SIG-M5 treated with dmso at 0.1 percent for 504 hours (cell line): Measurements from ENCODE around the gene RIPPLY3.

Experiments
- DNase-seq: peaks from one replicate; lab custom pipeline; 2025; ENCODE audit not compliant: unreplicated experiment; lab: John Stamatoyannopoulos, UW

RIPPLY3 gene, protein sequence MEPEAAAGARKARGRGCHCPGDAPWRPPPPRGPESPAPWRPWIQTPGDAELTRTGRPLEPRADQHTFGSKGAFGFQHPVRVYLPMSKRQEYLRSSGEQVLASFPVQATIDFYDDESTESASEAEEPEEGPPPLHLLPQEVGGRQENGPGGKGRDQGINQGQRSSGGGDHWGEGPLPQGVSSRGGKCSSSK

DNA sequence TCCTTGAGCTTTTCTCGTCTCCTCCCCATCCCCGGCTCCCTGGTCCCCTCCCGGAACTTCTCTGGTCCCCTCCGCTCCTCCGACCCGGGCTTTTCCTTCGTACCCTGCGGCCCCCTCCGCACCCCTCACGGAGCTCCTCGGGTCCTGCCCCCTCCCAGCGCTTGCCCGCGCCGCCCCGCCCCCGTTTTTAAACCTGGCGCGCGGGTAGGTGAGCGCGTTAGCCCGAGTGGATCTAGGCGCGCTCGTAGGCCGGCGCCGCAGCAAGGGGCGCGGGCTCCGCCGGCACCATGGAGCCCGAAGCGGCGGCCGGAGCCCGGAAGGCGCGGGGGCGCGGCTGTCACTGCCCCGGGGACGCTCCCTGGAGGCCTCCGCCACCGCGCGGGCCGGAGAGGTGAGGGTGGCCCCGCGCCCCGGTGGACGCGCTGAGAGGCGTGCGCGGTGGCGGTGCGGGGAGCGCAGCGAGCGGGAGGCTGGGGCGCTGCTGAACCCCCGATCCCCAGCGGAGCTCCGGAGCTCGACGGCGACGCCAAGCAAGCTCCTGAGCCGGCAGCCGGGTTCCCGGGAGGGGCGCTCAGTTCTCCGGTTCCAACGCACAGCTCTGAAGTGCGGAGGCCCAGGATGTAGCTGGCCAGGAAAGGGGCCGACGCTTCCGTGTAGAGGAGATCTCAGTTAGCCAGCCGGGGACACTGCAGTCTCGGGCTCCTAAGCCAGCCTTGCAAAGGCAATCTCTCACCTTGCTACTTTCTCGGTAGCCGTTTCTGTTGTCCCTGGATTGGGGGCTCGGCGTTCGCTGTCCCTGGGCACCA lies at the start of gene RIPPLY3:
Gene RIPPLY3, plus strand, starts transcription at position 217 of the 806 bp plus-strand sequence. Its CDS starts 71 bp downstream, at position 288.
- no peak for DNase-seq

DNA sequence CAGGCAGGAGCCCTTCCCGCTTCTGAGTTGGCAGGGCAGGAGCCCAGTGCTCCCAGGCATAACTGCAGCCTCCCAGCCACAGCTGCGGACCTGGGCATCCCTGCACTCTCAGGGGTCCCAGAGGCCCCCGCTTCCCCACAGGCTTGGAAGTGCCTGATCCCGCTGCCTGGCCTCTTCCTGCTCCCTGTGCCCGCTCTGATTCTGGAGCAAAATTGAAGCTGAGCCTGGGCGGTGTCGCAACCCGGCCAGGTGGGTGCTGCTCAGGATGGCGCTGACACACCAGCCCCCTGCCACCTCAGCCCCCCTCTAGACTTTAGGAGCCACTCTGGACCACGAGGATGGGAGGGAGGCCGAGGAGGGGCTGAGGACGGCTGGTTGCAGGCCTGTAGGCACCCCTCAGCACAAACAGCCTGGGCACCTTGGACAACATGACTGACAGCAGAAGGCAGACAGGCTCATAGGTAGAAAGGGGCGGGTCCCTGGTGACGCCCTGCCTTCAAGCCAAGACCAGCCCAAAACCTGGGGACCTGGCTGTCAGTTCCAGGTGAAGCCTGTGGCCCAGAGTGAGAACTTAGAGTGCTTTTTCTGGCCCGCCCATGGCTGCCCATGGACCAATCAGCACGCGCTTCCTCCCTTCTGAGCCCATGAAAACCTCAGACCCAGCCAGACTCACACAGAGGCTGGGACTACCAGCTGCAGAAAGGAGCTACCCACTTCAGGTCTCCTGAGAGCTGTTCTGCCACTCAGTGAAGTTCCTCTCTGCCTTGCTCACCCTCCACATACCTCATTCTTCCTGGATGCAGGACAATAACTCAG lies 47.3 kb upstream of the RIPPLY3 start:
- DNase-seq = no peak

DNA sequence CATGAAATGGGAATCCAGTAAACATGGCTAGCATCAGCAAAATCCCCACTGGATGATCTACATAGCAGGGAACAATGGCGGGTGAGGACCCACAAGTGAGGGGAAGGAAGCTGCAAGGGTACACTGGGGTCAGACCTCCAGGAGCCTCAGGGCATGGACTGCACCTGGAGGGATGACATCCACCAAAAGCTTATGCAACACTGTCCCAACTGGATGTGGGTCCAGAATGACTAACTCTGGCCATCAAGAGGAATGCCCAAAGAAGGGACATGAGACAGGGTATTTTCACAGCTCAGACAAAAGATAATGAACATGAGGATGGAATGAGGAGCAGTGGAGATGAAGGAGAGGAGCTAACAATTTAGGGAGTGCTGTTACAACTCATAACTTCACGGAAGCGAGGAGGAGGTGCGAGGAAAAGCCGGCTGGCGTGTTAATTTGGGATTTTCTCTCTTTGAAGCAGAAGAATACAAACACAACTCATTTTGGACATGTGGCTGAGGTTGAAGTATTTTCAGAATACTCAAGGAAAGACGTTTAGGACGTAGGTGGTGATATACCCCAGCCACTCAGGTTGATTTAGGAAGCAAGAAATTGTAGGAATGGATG lies 45.7 kb upstream of the RIPPLY3 start:
- no peak for DNase-seq

DNA sequence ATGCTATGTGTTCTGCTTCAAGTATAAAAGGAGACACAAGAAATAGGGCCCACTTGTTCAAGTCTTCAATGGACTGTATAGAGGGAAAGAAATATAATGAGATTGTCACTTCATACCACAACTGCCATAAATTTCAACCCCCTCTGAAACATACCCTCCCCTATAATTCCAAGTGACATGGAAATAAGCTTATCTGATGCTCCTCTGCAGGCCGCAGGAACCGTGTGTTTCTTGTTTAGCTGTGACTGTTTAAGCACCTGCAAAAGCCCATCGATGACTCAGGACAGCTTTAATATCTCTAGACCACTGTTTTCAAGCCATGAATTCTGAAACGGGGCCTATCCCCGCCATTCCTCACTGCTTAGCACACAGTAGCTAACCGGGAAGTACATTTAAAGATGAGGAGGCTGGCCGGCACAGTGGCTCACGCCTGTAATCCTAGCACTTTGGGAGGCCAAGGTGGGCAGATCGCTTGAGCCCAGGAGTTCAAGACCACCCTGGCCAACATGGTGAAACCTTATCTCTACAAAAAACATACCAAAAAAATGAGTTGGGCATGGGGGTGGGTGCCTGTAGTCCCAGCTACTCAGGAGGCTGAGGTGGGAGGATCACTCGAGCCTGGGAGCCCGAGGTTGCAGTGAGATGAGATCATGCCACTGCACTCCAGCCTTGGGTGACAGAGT lies 44.3 kb upstream of the RIPPLY3 start:
- no peak for DNase-seq

DNA sequence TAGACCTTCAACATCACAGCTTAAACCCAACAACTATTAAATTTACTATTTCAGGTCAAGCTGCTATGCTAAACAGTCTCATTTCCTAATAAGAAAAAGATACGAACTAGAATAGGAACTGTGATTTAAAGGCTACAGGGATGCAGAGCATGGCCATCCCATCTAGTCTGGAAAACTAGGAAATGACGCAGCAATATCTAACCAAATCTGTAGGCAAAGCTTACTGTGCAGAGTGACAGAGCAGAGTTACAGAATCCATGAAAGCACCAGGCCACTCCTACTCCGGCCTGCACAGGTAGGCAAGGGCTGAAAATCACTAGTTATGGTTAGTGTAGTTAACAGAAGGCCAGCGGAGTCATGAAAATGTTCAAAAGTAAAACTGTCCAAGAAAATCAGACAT lies 42.1 kb upstream of the RIPPLY3 start:
- DNase-seq = no peak

DNA sequence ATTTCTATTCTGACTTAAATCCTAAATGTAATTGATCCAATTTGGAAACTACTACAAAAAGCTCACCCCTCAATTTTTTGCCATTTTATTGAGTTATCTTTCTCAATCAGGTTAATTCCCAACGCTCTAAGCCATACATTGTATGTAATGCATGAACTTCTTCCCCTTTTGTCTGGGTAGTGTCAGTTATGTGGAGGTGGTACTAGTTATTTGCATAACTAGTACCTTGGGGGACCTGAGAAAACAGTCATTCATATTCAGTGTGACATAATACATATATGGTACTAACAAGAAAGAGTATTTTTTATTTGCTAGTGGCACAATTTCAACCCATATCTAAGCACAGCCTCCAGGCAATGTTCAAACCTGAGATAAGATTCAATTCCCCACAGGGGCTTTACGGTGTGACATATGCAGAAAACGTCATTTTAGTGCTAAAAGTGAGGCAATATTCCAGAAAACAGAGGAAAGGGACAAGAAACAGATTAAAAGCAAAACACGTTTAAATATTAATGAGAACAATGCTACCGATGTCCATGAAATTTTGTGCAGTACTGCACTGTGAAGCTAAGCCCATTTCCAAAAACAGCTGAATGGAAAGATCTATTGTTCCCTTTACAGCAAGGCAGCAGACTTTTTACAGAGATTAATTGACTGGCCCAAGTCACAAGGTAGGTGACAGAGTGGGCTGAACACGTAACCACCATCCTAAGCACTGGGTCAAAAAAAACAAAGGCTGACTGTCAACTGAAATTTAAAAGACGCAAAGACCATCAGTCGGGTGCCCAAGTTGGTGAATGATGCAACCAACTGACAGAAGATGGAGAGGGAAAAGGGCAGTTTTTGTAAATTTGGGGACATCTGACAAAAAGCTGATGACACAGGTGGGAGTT lies 41.4 kb upstream of the RIPPLY3 start:
- no peak for DNase-seq

DNA sequence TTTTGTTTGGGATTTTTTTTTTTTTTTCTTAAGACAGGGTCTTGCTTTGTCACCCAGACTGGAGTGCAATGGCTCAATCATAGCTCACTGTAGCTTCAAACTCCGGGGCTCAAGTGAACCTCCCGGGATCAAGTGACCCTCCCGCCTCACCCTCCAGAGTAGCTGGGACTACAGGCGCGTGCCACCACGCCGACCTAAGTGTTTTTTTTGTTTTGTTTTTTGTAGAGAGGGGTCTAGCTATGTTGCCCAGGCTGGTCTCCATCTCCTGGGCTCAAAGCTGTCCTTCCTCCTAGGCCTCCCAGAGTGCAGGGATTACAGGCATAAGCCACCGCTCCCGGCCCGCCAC lies 40.8 kb upstream of the RIPPLY3 start:
- no peak for DNase-seq

DNA sequence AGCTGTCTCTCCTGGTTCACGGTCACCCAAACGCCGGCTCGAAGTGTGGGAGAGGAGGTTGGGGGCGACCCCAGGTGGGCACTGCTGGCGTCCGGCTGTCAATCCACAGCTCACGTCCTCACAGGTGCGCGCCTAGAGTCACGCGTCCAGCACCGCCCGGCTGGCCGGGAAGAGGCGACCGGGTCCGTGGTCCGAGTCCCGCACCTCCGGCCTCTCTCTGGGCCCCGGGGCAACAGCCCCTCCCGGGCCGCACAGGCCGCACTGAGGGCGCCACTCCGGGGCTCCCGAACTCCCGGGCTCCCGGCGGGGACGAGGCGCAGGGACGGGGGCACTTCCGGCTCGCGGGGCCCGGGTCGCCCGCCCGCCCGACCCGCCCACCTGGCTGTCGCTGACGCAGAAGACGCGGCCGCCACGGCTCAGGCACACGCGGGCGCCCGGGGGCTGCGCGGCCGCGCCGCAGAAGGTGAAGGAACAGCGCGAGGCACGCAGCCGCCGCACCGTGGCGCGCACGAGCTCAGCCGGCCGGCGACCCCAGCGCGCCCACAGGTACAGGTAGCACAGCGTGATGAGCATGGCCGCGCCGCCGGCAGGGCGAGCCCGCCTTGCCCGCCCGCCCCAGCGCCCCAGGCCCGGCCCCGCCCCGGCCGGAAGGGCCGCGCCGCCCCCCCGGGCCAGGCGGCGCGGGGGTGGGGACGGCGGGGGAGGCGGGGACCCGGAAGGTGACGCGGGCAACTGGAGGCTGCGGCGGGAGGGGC lies 40.3 kb upstream of the RIPPLY3 start, which contains the start of gene HLCS:
Gene HLCS, minus strand, starts transcription at position 604 of the 755 bp plus-strand sequence. Its CDS starts 31 bp downstream, at position 573.
- DNase-seq = peak; percentile 47

DNA sequence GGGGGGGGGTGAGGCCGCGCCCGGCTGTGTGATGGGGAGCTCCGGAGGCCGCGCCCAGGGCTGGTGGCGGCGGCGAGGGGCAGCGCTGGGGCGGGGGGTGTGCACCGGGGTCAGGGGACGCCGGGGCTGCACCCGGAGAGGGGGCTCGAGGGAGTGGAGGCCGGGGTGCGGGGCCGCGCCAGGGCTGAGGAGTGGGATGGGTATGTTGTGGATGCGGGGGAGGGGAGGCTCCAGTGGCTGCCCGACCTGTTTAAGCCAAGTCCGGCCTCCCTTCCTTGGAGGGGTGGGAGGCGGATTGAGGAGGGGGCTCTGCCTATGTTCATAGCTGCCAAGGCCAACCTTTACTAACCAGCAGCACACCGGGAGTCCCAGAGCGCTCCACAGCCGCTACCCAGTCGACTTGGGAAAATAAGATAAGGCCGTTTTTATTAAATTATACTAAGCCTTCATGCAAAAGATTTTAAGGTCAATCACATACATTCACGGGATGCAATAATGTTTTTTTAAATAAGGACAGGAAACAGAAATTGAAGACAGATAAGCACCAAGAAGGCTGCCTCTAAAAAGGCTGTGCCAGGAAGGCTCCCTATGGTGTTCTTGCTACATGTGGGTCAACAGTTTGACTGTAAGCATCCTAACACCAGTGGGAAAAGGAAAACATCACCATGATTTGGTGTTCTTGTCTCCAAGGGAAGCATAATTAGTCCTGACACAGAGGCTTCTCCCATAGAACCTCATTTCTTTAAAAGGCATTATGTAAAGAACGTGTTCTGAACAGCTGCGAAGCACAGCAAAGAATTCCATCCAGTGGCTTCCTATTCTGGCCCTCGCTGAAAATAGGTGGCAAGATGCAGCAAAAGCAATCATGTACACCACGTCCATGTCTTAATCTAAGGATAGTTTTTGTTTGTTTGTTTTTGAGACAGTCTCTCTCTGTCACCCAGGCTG lies 39.4 kb upstream of the RIPPLY3 start:
- no peak for DNase-seq

DNA sequence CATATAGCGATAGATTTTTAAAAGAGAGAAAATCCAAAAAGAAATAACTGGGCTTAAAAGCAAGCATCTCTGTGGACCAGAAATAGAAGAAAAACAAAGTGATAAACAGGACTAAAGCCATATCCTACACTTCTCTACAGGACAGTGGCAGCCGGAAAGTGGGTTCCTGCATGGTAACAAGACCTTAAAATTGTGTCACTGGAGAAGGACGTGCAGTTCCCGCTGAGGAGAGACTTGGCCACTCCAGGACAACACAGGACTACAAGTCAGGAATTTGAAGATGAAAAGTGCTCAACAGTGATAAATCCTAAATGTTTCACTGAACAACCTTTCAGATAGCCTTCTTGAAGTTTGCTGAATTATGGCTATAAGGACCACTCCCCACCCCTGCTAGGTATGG lies 38.1 kb upstream of the RIPPLY3 start:
- DNase-seq = no peak

DNA sequence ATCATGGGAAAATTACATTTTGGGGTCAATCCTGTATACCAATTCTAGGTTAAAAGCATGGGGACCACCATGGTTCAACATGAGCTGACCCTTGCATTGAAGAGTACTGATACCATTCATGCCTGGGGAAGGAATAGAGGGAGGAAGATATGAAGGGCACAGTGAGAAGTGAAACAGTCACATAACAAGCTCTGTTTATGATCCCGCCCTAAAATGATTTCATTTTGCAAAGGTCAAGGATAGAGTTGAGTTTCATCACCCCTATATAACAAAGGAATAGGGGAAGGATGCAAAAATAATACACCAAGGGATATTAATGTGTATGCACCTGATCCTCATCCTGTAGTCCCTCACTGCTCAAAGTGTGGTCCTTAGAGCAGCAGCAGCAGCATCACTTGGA lies 37.5 kb upstream of the RIPPLY3 start:
- DNase-seq = no peak

DNA sequence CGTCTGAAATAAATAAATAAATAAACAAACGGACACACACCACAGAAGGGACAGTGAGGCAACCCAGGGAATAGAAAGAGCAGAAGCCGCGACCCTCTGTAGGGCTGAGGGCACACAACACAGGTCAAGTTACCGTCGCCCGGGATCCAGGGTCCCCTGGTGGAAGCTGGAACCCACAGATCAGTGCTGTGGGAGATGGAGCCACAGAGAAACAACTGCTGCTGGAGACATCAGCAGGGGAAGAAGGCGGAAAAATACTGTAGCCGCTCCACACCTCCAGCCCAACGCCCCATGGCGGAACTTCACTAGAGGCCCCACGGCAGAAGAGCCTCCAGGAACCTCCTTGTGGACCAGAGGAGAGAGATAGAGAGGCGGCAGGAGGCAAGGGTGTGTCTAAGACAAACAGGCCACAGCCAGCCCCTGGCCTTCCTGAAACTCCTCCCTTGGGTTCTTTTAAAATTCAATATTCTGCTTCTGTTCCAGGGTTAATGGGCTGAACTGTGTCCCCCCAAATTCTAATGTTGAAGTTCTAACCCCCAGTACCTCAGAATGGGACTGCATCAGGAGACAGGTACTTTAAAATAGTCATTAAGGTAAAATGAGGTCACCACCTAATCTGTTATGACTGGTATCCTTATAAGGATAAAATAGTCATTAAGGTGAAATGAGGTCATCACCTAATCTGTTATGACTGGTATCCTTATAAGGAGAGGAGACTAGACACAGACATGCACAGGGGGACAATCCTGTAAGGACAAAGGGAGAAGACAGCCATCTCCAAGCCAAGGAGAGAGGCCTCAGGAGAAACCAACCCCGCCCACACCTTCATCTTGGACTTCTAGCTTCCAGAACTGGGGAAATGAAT lies 32.3 kb upstream of the RIPPLY3 start:
- DNase-seq = no peak

DNA sequence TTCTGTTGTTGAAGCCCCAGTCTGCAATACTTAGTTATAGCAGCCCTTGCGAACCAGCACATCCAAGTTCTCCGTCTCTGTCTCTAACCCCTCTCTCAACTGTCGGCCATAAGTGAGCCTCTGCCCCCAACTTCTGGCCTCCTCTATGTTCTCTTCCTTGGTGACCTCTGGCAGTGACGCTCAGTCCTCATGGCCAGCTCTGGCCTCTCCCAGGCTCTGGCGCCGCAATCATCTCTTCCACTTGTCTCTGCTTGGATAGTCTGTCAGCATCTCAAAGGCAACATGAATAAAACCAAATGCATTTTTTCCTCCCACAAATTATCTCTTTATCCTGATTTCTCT lies 31.7 kb upstream of the RIPPLY3 start:
- no peak for DNase-seq

DNA sequence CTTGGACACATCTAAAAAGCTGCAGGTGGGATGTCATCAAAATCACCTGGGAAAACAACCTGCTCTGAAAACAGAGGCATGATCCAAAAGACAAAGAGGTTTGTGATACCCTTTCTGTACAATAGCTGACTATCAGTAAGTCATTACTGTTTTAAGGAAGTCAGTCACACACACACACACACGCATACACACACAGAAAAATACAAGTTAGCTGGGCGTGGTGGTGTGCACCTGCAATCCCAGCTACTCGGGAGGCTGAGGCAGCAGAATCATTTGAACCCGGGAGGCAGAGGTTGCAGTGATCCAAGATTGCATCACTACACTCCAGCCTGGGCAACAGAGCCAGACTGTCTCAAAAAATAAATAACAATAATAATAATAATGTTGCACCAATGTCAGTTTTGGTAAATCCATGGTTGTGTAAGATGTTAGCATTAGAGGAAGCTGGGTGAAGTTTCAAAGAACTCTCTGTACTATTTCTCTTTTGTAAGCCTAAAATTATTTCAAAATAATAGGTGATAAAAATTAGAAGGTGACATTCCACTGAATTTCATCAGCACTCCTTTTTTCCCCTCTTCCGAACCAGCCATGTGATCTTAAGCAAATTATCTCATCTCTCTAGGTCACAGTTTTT lies 30.2 kb upstream of the RIPPLY3 start:
- DNase-seq = no peak

DNA sequence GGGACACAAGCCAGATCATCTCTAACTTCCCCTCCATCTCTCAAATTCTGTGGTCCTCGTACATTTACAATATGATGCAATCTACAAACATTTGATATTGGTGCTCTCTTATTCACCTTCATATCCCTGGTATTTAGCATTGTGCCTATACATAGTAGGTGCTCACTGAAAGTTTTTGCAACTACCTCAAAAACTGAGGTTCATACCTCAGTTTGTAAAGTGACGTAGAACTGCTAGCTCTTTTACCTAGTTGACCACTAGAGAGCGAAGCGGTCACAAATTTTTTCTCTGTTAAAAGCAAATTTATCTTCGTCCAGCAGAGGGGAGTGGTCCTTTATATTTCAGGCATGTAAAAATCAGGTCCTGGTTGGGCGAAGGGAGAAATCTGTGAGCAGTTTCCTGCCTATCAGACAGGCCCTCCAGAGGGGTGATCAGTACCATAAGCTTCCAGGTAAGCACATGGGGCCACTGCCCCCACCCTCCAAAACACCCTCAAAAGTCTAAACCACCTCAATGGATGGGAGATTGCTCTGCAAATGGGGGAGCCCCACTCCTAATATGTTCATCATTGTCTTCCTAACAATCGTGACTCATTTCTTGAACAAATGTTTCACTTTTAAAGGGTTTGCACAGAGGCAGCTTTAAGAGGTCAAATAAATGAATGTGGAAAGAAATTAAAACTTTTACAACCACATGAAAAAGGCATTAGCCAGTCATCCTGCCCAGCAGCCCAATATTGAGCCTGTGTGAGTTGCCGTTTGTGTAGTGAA lies 29.4 kb upstream of the RIPPLY3 start:
- no peak for DNase-seq
